Pons (tissue), 1 donor: ENCODE results near the gene WDR37.
"Not testable (repeated sequence)": the region's sequence is repeated elsewhere in the genome, so short reads cannot be mapped to it uniquely, and the experiment has no call there.

Experiments used
- DNase-seq: peaks from one replicate; pipeline ENCODE4 v3.0.0-alpha.2; 2016; ENCODE audit warnings: low spot score

The WDR37 gene

DNA sequence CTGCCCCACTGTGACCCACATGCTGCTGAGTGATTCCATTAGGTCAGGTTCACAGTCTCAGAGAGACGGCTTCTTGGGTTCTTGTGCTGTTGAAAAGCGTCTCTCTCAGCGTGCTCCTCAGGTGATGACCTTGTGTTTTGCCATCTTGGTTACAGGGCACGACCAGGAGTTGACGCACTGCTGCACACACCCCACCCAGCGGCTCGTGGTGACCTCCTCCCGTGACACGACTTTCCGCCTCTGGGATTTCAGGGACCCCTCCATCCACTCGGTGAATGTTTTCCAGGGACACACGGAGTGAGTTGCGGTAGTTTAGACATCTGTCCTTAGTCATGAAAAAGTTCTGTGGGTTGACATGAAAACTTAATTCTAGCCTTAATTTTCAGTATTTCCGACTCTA, 48.8 kb downstream of the WDR37 start:
- DNase-seq = no peak

DNA sequence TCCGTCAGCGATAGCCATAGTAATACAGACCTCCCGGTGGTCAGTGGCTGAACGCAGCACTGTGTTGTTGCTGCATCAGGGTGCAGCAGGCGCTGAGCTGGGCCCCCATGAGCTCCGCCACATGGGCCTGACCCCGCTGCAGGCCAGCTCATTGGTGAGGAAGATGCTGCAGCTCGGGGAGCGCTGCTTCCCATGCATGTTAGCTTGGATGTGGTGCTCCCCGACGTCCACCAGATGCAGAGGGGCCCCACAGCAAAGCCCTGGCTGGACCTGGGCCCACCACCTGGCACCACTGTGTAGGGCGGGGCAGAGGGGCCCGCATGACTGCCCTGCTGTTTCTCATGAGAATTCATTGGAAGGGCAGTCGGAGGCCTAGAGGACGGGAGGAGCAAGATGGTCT, 50.8 kb downstream of the WDR37 start:
- DNase-seq = no peak

DNA sequence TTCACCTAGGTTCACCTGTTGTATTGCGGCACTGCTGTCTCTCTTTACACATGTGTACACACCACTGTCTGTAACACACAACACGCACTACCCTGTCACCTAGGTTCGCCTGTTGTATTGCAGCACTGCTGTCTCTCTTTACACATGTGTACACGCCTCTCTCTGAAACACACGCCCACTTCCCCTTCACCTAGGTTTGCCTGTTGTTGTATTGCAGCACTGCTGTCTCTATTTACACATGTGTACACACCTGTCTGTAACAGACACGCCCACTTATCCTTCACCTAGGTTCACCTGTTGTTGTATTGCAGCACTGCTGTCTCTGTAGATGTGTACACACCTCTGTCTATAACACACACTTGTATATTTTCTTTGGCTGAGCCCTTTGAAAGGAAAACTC, 51.5 kb downstream of the WDR37 start:
- DNase-seq = no peak

DNA sequence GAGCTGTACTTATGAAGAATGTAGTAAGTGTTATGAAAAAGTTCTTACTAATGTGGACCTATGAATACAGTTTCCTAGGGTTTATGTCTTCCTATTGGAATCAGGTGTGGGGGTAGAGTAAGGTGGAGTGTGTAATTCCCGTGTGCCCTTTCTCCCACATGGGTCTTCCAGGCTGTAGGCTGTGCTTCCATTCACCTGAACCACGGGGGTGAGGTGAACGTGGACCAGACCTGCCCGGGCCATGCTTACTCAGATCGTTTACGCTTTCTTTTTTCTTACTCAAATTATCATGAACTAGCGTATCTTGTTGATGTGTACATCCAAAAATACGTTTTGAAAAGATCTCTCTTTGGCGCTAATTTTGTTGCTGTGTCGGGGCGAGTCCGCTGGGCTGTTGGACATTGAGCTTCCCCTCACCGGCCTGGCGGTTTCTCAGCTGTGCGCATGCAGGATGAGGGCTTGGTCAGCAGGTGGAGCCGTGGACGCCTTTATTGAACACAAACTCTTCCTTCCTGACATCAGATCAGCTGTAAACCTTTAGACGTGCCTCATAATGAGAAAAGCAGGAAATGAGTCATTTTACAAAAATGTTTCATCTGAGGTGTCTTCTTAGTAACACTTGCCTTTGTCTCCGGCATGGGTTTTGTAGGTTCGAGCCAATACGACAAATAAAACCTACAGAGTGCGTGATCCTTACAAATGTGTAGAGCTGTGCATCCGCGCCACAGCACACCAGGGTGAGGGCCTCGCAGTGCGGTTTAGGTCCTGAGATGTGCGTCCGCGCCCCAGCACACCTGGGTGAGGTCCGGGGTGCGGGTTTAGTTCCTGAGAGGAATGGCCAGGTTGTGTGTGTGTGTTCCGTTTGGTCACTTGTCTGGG, 53.8 kb downstream of the WDR37 start:
- DNase-seq = peak; percentile 55

DNA sequence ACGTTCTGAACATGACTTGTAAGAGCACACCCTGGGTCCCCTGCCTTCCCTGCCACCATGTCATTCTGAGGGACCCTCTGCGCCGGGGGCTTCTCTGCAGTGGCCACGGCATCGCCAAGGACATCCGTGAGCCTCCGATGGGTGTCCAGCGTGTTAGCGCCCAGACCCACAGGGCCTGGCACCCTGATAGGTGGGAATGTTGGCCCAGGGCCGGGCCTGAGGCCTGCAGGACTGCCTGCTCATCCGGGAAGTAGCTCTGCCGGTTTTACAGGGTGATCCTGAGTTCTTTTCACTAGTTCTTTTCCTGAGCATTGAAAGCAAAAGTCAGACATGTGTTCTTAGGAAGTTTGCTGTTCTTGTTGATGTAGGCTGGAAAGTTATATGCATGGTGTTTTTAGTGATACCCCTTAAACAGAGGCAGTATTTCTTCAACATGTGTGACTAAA, 54.5 kb downstream of the WDR37 start:
- no peak for DNase-seq

DNA sequence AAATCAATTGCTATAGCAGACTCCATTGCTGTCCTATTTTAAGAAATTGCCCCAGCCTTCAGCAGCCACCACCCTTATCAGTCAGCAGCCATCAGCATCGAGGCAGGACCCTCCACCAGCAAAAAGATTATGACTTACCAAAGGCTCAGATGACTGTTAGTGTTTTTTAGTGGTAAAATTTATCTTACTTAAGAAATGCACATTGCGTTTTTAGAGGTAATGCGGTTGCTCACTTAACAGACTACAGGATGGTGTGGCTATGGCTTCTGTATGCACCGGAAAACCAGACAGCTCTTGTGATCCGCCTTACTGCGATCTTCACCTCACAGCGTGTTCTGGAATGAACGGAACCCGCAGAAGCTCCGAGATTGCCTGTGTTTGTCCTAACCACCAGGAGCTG, 58.1 kb downstream of the WDR37 start:
- no peak for DNase-seq

DNA sequence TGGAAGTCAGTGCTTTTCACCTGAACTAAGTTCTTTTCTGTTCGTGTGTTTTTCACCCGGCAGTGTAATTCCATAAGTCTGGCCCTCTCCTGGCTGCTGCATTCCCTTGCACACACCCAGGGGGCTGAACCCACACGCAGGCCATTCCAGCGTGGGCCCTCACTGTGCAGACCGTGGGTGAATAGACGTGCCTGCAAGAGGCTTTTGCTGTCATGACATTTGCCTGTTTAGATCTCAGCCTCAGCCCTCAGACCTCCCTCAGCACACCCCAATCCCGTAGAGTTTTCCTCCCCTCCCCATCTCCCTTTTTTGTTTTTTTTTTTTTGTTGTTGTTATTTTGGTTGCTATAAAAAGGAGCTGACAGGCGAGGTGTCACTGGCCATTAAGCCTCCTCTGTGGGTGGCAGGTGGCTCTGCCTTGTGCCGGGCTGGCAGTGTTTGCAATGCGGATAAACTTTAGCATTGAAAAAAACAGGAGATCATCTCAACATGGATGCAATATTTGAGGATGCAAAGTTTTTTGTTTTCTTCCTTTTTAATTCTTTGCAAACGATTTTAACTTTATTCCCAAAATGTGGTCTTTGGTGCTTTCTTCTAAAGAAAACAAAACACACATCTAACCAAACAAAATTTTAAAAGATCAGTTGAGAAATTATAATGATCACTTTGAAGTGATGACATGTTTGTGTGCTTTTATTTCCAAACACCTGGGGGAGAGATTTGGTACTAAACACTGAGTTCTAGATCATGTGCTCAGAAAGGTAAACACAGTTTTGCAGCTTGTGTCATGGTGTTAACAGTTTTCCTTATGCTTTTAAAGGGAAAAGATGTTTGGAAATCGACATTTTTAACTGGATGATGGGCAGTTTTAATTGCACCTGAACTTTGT, 58.8 kb downstream of the WDR37 start:
- DNase-seq = no peak

DNA sequence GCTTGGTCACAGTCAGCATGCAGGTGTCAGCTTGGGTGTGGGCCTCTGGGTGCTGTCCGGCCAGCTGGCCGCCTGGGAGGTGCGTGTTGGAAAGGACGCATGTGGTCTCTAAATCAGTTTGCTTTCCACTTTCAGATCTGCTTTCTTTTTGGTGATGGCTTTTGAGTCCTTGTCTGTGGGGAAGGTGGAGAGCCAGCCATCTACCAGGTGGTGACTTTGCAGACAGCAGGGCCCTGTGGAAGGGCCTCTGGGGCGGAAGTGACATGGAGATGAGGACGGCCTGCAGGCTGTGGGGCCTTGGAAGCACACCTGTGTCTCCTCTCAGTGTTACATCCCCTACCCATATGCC, 59.4 kb downstream of the WDR37 start:
- DNase-seq = no peak

DNA sequence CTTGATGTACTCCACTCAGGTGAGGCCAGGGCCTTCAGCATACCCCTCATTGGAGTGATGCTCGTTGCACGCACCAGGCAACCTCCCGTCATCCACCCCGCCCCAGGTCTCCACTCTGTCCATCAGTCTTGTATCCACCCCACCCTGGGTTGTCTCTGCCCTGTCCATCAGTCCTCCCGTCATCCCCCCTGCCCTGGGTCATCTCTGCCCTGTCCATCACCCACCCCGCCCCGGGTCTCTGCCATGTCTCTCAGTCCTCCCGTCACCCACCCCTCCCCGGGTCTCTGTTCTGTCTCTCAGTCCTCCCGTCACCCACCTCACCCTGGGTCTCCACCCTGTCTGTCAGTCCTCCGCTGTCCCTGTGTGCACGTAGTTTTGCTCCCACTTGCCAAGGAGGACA, 59.9 kb downstream of the WDR37 start:
- DNase-seq = no peak

DNA sequence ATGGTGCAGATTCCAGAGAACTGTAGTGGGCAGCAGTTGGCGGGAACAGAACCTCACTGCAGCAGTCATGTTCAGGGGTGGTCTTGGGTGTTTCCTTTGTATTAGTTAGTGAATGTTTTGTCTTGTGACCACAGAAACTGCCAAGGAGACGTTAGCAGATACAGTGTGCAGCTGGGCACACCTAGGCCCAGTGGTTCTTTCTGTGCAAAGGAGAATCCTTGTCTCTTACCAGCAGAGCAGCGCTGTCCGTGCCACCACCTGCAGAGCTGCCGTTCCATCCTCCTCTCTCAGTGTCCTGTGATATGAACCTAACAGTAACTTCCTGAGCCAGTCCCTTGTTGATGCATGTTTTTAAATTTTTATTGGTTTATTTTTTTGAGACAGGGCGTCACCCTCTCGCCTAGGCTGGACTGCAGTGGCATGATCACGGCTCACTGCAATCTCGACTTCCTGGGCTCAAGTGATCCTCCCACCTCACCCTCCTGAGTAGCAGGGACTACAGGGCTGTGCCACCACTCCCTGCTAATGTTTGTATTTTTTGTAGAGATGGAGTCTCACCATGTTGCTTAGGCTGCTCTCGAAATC, 60.6 kb downstream of the WDR37 start:
- DNase-seq = no peak

DNA sequence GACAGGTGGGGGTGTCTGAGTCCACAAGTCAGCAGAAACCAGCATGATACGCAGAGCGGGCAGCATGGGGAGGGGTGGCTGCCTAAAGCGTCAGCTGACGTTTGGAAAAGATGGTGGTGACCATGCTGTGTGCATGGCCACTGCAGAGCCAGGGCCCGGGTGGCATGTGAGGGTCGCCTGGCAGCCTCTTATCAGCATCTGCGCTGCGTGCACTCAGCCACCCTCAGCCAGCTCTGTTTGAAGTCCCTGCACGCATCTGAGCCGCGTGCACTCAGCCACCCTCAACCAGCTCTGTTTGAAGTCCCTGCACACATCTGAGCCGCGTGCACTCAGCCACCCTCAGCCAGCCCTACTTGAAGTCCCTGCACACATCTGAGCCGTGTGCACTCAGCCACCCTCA, 61.5 kb downstream of the WDR37 start:
- DNase-seq = no peak

DNA sequence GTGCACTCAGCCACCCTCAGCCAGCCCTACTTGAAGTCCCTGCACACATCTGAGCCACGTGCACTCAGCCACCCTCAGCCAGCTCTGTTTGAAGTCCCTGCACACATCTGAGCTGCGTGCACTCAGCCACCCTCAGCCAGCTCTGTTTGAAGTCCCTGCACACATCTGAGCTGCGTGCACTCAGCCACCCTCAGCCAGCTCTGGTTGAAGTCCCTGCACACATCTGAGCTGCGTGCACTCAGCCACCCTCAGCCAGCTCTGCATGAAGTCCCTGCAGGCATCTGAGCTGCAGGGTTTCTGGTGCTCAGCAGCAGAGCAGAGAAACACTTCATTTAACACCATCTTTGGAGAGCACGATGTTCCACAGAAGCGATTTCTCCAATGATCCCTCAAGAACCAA, 62.1 kb downstream of the WDR37 start:
- not testable (repeated sequence) for DNase-seq

DNA sequence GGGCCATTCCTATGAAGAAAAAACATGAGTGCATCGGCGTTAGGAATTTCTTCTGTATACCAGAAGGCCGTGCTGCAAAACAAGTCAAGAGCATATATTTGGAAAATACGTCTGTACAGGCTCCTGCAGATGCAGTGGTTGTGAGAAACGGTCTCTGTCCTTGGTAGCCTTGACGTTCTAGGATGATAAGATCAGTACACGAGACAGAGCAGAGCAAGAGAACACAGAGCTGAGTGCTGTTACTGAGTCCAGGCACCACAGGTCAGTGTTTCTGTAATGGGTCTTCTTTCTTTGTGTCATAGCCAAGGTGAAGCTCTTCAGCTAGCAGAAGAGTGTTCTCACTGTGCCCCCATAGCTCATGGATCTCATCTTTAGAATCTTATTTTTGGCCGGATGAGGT, 62.8 kb downstream of the WDR37 start:
- DNase-seq = no peak

DNA sequence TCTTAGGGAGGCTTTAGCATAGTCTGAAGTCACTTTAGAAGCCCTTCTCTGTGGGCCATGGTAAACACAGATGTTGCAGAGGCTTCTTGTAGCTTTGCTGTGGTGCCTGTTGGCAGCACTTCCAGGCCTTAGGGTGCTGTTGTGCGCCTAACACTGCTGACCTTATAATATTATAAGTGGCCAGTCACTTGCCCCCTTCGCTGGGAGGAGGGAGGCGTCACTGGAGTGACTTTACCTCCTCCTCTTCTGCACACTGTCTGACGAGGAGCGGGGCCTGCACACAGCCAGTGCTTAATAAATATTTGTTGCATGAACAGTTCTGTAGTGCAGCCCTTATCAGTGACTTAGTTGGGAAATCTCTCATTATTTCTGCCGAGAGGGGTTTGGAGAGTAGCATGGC, 63.3 kb downstream of the WDR37 start:
- no peak for DNase-seq

DNA sequence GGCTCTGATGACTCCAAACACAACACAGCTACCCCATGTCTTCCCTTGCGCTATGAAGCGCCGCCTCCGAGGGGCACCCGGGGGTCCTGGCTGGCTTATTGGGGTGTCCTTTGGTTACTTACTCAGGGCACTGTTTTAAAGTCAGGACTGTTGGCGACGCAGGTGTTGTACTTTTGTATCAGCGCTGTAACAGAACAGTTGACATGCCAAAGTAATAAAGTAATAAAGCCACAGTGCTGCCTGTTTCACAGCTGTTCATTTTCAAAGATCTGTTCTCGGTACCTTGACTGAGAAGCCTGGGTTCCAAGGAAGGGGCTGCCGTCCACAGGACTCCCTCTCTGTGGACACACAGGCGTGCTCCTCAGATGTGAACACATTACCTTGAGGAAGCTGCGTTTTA, 64.1 kb downstream of the WDR37 start:
- DNase-seq = no peak

DNA sequence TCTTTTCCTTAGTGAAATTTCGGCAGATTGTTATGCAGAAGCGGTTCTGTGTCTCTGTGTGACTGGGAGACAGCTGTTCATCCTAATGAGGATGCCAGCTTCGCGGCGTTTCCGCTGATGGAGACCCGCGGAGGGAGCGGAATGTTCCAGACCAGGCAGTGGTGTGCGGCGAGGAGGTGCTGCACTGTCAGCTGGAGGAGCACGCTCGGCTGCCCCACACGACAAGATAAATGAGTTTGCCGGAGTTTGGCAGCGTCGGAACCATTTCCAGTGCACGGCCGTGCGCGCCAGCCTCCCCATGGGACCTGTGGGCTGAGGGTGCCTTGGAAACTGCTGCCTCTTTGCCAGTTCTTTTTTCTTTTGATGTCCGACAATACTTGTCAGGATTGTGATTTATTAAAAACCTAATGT, 64.6 kb downstream of the WDR37 start:
- DNase-seq = peak; percentile 46

DNA sequence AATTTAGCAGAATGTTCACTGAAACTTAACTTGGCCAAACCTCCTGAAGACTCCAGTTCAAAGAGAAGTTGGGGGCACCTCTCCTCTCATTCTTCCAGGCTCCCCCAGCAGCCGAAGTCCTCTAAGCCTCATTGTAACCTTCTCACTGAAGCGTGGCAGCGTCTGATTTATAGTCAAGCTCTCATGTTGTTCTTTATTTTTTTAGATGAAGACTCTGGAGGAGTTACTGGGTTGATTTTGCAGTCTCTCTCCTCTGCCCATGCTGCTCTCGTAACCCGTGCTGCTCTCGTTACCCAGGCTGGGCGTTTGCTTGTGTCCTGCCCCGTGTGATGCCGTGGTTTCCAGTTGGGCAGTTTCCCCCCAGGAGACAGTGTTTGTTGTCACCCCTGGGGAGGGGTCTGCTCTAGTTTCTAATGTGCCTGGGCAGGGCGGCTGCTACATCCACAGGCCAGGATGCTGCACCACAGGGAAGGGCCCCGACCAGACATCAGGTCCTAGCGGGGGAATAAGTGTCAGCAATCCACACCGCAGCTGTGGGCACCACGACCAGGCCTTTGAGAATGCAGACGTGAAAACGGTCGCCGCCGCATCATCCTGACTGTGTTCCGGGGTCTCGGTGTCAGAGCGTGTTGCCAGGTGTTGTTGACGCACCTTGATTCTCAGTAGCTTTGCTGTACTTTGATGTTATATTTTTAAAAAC, 65.2 kb downstream of the WDR37 start:
- no peak for DNase-seq

DNA sequence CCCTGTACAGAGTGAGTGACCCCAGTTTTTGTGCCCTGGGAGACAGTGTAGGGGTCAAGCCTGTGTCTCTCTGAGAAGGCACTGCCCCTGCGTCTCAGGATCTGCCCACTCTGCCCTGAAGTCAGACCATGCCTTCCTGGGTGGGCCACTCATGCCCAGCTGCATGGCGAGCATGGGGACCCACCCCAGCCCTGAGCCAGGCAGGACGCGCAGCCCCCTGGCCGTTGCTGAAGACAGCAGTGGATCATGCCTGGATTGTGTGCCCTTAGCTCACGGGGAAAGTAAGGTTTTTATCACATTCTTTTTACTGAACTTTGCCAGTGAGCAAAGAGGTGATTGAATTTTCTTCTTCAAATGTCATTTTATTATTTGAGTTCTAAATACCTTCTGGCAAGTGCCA, 66.2 kb downstream of the WDR37 start:
- DNase-seq = no peak

DNA sequence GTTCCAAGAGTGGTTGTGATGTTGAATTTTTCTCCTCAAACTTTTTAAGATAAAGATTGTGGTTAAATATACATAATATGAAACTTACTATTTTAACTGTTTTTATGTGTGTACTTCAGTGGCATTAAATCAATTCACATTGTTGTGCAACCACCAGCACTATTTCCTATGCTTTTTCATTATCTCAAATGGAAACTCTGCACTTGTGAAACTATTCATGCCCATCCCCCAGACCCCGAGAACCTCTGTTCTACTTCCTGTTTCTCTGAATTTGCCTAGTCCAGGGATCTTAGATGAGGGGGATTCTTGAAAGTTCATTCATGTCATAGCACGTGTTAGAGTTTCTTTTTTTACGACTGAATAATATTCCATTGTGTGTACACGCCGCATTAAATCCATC, 67.0 kb downstream of the WDR37 start:
- no peak for DNase-seq

DNA sequence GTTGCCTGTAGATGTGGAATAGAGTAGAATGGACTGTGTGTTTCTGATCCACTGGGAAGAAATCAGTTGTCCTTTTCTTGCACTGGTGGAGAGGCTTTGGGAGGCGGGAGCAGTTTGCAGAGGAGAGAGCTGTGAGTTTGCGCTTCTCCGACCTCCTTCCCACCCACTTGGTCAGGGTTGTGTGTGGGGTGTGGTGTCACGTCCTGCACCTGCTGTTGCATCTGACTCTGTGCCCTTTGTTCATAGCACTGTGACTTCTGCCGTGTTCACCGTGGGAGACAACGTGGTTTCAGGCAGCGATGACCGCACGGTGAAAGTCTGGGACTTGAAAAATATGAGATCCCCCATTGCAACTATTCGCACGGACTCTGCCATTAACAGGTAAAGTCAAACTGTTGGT, 67.8 kb downstream of the WDR37 start:
- DNase-seq = no peak

DNA sequence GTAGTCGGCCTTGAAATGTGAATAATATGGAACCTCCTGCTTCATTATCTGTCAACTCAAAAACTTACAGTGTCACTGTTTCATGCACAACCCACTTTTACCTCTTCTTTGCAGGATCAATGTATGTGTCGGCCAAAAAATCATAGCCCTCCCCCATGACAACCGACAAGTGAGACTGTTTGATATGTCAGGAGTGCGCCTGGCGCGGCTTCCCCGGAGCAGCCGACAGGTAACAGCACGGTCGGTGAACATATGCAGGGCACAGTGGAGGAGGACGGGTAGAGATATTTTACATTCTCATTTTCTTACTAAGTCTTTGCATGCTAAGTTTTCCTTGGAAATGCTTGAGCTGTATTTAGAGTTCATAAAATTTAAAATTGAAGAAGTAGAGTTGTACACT, 68.6 kb downstream of the WDR37 start:
- no peak for DNase-seq

DNA sequence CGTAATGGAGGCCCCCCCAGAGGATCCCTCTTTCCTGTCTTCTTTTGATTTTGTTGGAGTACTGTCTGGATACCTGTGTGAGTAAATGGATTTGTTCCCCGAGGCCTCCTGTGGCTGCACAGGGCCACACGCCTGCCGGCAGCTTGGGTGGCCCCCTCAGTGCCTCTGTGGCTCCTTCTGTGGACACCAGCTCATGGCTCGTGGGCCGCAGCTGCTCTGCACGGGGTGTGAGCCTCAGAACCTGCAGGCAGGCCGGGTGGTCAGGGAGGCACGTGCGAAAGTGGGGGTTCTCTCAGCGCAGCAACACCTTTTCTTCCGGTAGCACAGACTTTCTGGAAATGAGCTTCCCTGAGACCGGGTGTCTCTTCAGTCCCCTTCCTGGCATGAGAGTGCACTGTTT, 70.3 kb downstream of the WDR37 start:
- no peak for DNase-seq
